NCI-H1105 treated with DMSO at 0.1 percent for 48 hours (cell line): ENCODE measurements around the gene ZSWIM3.

Experiments
- DNase-seq: peaks from one replicate; lab custom pipeline; 2025; lab: John Stamatoyannopoulos, UW

The ZSWIM3 gene

DNA sequence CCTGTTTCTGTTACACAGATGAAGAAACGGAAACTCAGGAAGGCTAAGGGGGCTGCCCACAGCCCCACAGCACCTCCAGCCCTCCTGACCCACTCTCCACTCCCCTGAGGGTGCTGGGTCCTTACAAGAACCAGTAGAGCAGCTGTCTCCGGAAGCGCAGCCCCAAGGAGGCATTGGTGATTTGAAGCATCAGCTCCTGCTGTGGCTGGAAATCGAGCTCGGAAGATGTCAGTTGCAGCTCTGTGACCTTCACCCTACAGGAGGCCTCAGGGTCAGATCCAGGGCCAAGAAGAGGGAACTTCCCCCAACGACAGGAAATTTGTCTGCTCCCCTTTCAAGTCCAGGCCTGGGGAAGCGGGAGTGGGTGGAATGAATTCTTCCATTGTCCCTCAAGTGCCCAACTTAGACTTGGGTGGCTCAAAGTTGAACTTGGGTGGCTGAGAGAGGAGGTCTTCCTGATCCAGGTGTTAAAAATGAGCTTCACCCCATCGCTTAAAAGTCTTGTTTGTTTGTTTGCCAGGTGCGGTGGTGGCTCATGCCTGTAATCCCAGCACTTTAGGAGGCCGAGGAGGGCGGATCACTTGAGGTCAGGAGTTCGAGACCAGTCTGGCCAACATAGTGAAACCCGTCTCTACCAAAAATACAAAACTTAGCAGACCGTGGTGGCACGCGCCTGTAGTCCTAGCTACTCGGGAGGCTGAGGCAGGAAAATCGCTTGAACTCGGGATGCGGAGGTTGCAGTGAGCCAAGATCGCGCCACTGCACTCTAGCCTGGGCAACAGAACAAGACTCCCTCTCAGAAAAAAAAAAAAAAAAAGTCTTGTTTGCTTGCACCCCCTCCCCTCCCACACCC, 52.6 kb downstream of the ZSWIM3 start:
- DNase-seq, result no peak

GRCh38 chr20:45910670-45911485, 53.5 kb downstream of the ZSWIM3 start:
- peak; percentile 22 for DNase-seq

DNA sequence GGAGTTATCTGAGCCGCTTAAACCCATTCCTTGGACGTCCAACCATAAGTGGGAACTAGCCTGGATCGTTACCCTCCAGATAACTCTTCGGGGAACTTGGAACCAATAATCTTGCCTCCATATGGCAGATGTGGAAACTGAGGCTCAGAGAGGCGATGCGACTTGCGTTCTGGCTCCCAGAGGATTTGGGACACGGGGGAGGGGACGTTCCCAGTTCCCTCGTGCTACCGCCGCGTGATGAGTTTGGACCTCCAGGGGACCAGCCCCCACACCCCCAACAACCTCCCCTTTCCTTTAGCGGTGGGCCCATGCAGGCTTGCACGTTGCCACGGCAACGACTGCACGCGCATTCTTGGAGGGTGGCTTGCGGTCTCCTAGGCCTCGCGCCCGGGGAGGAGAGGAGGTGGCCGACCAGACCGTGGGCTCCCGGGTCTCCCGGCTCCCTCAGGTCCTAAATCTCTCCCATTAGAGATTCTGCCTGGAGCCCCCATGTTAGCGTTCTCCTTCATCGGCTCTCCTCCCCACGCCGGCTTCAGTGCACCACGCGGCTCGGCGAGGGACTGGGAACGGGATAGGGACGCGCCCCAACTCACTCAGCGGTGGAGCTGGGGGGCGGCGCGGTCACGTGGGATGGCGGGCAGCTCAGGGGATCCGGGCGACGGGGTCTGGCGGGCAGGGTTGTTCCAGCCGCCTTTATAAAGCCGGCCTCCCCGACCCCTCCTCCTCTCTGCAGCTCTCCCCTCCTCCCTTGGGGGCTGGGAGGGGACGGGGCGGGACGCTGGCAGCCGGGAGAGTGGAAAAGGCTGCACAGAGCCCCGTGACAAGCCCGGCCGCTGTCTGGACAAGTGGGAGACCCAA, 54.3 kb downstream of the ZSWIM3 start, which contains the start of gene PLTP:
PLTP (minus strand) TSS at position 670 of the 858 bp plus-strand sequence. CDS start 703 bp downstream, outside the sequence.
- DNase-seq, result peak; percentile 41

DNA sequence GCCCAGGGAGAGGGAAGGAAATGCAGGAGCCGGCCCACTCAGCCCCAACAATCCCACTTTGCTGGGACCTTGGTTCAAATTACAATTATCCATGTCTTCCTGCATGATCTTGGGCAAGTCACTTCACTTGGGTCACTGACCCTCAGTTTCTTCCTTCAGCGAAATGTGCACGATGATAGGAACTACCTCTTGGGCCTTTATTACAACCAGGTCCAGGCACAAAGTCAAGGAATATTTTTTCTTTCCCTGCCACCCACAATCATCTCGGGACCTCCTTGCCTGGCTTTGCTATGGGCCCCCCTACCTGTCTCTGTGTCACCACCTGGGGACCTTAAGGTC, 54.9 kb downstream of the ZSWIM3 start:
- no peak for DNase-seq

DNA sequence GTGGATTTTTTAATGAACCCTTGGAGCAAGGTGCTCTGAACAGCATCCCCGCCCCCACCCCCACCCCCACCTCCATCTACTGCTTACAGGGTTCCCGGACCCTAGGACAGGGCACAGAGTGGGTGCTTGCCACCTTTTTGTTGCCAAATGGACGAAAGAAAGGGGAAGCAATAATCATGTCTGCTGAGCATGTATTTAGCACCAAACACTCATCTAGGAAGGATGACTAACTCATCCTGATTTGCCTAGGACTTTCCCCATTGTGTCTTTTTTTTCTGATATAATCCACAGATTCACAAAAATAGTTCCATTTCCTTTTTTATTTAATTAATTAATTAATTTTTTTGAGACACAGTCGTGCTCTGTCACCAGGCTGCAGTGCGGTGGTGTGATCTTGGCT, 55.7 kb downstream of the ZSWIM3 start:
- no peak for DNase-seq

DNA sequence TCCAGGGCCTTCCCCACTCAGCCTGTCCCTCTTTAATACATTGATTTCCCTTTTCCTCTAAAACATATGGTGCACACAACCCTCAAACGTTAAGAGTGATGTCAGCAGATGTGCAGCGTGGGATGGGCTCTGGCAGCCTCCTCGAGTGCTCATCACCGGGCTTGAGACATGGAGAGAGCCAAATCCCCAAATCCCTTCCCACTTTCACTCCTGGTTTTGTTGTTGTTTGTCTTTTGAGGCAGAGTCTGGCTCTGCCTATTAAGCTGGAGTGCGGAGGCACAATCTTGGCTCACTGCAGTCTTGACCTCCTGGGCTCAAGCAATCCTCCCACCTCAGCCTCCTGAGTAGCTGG, 60.4 kb downstream of the ZSWIM3 start:
- DNase-seq, result no peak

- no peak for DNase-seq
These were observed 60.8 kb downstream of the ZSWIM3 start for GRCh38 chr20:45918182-45918737.

DNA sequence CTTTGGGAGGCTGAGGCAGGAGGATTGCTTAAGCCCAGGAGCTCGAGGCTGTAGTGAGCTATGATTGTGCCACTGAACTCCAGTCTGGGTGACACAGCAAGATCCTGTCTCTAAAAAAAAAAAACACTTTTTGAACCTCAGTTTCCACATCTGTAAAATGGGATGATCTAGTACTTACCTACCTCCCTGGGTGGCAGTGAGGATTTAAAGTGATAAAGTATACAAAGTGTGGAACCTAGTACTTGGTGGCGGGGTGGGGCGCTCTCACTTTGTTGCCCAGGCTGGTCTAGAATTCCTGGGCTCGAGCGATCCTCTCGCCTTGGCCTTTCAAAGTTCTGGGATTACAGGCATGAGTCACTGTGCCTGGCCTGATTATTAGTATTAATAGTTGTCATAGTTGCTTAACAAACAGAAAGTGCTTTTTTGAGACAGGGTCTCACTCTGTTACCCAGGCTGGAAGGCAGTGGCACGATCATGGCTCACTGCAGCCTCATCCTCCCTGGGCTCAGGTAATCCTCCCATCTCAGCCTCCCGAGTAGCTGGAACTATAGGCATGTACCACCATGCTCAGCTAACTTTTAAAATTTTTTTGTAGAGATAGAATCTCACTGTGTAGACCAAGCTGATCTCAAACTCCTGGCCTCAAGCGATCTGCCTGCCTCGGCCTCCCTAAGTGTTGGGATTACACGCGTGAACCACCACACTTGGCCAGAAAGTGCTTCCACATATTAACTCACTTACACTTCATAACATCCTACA, 61.5 kb downstream of the ZSWIM3 start:
- DNase-seq, result no peak

DNA sequence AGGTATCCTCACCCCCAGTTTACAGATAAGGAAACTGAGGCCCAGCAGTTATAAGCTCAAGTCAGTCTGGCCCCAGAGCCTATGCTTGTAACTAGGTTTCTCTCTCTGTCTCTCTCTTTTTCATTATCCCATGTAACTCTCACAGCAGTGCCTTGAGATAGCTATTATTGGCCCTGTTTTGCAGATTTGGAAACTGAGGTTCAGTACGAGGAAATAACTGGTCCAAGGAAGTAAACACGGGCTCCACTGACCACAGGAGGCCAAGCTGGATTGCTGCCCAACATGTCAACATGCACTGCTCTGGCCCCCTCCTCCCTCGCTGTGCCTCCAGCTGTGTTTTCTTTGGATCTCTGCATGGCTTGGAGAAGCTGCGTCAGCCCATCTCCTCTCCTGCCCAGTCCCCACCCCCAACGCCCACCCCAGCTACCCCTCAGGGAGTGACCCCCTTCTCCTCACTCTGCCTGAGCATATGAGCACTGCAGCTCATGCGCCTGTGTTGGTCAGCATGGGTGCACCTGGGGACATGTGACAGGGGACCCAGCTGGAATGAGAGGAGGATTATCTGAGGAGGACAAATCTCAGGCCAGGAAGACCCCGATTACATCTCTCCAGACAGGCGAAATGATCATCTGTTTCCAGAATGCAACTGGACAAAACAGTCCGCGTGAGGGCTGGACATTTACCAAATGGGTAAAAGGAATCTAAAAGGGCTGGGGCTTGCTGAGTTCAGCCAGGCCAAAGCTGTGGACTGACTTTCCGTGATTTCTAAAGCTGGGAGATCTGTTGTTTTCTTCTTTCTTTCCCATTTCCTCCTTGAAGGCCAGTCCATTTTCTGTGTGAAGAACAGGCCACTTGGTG, 62.4 kb downstream of the ZSWIM3 start:
- DNase-seq, result no peak

- DNase-seq, result no peak
These were observed 63.3 kb downstream of the ZSWIM3 start for GRCh38 chr20:45920462-45921336.

GRCh38 chr20:45921337-45922189, 64.1 kb downstream of the ZSWIM3 start:
- DNase-seq, result no peak

DNA sequence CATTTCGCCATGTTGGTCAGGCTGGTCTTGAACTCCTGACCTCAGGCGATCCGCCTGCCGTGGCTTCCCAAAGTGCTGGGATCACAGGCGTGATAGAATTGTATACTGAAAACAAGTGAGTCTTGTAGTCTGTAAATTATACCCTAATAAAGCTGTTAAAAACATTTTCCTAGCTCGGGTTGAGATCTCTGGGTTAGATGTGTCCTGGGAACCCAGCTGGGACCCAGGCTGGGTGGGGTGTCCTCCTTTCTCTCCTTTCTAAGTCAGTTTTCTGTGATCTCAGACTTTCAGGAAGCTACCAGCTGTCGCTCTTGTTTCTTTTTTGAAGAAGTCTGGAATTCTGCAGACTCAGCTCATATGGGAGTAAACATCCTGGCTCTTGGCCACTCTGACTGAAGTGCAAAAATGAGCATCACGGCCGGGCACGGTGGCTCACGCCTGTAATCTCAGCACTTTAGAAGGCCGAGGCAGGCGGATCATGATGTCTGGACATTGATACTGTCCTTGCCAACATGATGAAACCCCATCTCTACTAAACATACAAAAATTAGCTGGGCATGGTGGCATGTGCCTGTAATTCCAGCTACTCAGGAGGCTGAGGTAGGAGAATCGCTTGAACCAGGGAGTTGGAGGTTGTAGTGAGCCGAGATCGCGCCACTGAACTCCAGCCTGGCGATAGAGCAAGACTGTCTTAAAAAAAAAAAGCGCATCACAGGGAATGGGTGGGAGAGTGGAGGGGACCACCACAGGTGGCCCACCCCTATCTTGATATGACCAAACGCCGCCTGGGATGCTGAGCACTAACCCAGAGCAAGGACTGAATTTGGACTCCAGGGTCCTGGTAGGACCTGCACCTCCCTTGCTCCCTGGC, 67.2 kb downstream of the ZSWIM3 start:
- peak; percentile 10 for DNase-seq

- no peak for DNase-seq
These were observed 68.5 kb downstream of the ZSWIM3 start for GRCh38 chr20:45925821-45926506.

- no peak for DNase-seq
These were observed 69.3 kb downstream of the ZSWIM3 start for GRCh38 chr20:45926731-45927070.

DNA sequence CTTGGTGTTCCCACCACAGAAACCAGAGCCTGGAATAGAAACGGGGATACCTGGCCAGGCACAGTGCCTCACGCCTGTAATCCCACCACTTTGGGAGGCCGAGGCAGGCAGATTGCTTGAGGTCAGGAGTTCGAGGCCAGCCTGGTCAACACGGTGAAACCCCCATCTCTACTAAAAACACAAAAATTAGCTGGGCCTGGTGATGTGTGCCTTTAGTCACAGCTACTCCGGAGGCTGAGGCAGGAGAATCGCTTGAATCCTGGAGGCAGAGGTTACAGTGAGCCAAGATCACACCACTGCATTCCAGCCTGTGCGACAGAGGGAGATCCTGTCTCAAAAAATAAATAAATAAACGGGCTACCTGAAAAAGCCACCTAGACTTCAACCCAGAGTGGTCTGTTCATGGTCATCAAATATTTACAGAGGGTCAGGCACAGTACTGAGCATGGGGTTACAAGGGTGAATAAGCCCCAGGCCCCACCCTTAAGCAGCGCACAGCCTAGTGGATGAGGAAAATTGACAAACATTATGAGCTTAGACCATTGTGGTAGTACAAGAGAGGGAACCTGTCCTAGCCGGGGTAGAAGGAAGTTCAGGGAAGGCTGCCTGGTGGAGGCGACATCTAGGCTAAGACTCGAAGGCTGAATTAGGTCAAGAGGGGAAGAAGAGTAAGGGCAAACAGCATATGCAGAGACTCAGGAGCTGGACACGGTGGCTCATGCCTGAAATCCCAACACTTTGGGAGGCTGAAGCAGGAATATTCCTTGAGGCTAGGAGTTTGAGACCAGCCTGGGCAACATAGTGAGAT, 69.9 kb downstream of the ZSWIM3 start:
- DNase-seq, result no peak
